Calu3 (cell line): ENCODE results near the gene PTPRE. TPM values are rescaled to one million over a fixed set of nuclear protein-coding genes. Genes with fewer than 3 reads are reported as not detected.

Experiments
- BruUV-seq: library from RNA; stranded (reverse); fragments of 400-500 nt; replicated peaks from 2 replicates; lab custom pipeline; 2021; lab: Mats Ljungman, UMichigan
- CTCF ChIA-PET: fragments of 300-600 bp; sonication (Branson Sonifier 250); formaldehyde crosslinking; loops from one replicate; lab custom pipeline; 2022; ENCODE audit warnings: antibody characterized with exemption; lab: Charles Lee
- DNase-seq: peaks from one replicate; pipeline ENCODE4 v3.0.0; 2022
- H3K27ac Mint-ChIP-seq: one replicate; pipeline ENCODE4 v1.8.0; 2022; ENCODE audit warnings: mixed read lengths; ENCODE audit not compliant: unreplicated experiment
- H3K27me3 Mint-ChIP-seq: one replicate; pipeline ENCODE4 v1.8.0; 2022; ENCODE audit warnings: mixed read lengths; ENCODE audit not compliant: unreplicated experiment
- H3K36me3 Mint-ChIP-seq: one replicate; pipeline ENCODE4 v1.8.0; 2022; ENCODE audit warnings: mild to moderate bottlenecking, moderate library complexity, mixed read lengths; ENCODE audit not compliant: insufficient read depth, unreplicated experiment
- H3K4me1 Mint-ChIP-seq: one replicate; pipeline ENCODE4 v1.8.0; 2022; ENCODE audit warnings: mild to moderate bottlenecking, low read depth, mixed read lengths; ENCODE audit not compliant: unreplicated experiment
- H3K4me3 Mint-ChIP-seq: one replicate; pipeline ENCODE4 v1.8.0; 2022; ENCODE audit warnings: mild to moderate bottlenecking, low read depth, moderate library complexity, mixed read lengths; ENCODE audit not compliant: unreplicated experiment
- H3K9me3 Mint-ChIP-seq: one replicate; pipeline ENCODE4 v1.8.0; 2022; ENCODE audit warnings: low read depth, mixed read lengths; ENCODE audit not compliant: unreplicated experiment
- intact Hi-C: fragments of 100-400 bp; cut with micrococcal nuclease; formaldehyde crosslinking; loops from one replicate; pipeline ENCODE4 v1.10.0; 2022; ENCODE audit not compliant: unreplicated experiment
- total RNA-seq: library from RNA; stranded (reverse); gene quantifications from 2 replicates; pipeline ENCODE4 v1.2.3, GENCODE V29; 2022
- TF ChIP-seq, protein P1 (sequence below): fragments of 200-600 bp; IDR thresholded peaks from one replicate; pipeline ENCODE4 v1.8.0; 2022; ENCODE audit warnings: antibody characterized with exemption; ENCODE audit not compliant: unreplicated experiment

Gene PTPRE
- total RNA-seq, 1 experiment from 2014 or later, result 7.6 TPM

DNA sequence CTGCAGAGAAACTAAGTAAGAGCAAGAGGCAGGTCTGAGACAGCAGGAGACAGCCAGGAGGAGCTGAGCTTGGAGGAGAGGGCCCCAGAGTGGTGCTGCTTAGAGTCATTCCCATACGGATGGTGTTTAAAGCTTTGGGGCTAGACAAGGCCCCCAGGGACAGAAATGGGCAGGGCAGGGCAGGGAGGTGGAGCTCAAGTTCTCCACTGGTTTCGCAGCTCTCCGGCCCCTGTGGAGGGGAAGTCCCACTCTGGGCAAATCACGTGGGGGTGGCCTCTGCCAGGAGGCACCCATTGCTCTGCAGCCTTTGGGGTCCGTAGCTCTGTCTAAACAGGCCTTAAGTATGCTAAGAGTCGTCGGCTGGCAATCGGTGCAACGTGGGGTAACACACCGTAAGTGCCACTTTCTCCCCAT, 1.0 kb upstream of the PTPRE start:
- H3K27me3 Mint-ChIP-seq, result no peaks in the 10 kb centered on the region
- BruUV-seq, result no TSS peak
- H3K4me1 Mint-ChIP-seq, result peaks cover 34% of the 10 kb centered on the region
- DNase-seq, result no peak
- H3K36me3 Mint-ChIP-seq, result peaks cover 12% of the 10 kb centered on the region
- TF ChIP-seq, protein P1, sequence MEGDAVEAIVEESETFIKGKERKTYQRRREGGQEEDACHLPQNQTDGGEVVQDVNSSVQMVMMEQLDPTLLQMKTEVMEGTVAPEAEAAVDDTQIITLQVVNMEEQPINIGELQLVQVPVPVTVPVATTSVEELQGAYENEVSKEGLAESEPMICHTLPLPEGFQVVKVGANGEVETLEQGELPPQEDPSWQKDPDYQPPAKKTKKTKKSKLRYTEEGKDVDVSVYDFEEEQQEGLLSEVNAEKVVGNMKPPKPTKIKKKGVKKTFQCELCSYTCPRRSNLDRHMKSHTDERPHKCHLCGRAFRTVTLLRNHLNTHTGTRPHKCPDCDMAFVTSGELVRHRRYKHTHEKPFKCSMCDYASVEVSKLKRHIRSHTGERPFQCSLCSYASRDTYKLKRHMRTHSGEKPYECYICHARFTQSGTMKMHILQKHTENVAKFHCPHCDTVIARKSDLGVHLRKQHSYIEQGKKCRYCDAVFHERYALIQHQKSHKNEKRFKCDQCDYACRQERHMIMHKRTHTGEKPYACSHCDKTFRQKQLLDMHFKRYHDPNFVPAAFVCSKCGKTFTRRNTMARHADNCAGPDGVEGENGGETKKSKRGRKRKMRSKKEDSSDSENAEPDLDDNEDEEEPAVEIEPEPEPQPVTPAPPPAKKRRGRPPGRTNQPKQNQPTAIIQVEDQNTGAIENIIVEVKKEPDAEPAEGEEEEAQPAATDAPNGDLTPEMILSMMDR, result no peak
- no peak overlapping the region for H3K4me3 Mint-ChIP-seq
- CTCF ChIA-PET, result interaction anchor here (3.9 kb wide), 1 partner anchor 104 kb away, joined by 30 read pairs; no protein-coding TSS in a partner anchor
- intact Hi-C loops, result loop anchor here (1.0 to 5.0 kb wide), 2 partner anchors 105 to 161 kb away; no protein-coding TSS in a partner anchor
- peaks cover 2% of the 10 kb centered on the region for H3K9me3 Mint-ChIP-seq
- H3K27ac Mint-ChIP-seq, result no peak overlapping the region

DNA sequence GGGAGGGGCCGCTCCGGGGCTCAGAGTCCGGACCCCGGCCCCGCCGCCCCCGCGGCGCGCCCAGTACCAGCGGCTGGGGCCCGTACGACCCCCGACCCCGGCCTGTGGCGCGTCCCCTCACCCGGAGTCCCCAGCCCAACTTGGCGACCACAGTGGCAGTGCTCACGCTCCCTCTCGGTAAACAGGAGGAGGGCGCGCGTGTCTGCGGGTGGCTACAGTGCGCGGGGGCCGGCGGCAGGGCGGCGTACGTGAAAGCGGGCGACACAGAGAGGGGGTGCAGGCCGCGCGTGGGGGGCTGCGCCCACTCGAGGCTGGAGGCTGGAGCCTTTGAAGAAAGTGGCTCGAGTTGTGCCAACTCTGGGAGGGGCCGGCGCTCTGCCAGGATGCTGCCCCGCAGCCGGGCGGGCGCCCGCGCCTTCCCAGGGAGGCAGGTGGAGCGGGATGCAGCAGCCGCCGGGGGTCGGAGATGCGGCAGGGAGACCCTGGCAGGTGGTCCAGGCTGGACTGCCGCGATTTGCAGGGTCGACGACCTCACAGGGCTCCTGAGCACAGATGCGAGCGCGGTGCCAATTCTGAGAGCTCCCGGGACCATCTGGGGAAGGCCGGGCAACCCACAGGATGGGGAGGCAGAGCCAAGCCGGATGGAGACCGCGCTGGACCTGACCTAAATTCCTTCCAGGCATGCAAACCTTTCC, 655 bp downstream of the PTPRE start:
- intact Hi-C loops, result loop anchor here (5.0 kb wide), 1 partner anchor 160 kb away; no protein-coding TSS in a partner anchor
- H3K4me3 Mint-ChIP-seq, result peak overlapping the region; percentile 53
- no TSS peak for BruUV-seq
- CTCF ChIA-PET, result interaction anchor here (0.6 to 3.9 kb wide), 5 partner anchors 45 to 771 kb away, joined by 3 to 30 read pairs (median 4); no protein-coding TSS in a partner anchor
- peaks cover 12% of the 10 kb centered on the region for H3K36me3 Mint-ChIP-seq
- H3K27me3 Mint-ChIP-seq, result no peaks in the 10 kb centered on the region
- H3K4me1 Mint-ChIP-seq, result peaks cover 34% of the 10 kb centered on the region
- peaks cover 2% of the 10 kb centered on the region for H3K9me3 Mint-ChIP-seq
- H3K27ac Mint-ChIP-seq, result no peak overlapping the region
- no peak for DNase-seq
- TF ChIP-seq, protein P1, result no peak

DNA sequence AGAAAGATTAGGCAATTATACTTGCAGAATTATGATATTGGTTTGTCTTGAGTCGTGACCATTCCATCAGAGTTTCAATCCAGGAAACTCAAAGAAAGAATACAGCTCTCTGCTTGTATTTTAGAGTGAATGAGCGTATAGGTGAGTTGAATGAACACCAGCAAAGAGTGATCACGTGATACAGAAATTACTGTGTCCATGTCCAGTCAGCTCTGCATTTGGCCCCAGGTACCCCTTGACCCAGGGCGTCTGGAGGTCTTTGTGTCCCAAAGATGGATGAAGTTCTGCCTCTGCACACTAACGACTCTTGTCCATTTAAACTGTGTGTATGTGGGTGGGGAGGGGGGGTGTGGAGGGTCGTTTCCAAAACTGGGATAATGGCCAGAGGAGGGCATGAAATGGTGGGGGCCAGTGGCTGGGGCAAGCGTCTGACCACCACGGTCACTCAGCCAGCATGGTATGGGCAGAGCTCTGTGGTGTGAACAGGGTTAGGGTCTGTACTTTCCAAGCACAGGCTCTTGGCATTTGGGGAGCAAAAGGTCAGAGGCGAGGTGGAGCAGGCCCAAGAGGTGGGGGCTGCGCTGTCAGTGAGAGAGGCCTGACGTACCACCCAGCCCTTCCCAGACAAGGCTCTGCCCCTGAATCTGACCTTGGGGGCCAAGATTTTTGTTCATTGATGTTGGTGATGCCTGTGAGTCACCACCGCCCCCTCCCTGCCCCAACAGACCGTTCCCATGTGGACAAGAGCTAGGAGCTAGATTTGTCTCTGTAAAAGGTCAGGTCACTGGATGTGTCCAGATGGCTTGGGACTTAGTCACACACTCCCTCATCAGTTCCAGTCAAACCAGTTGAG, 1.4 kb downstream of the PTPRE start:
- DNase-seq, result peak; percentile 42
- no peaks in the 10 kb centered on the region for H3K27me3 Mint-ChIP-seq
- H3K4me3 Mint-ChIP-seq, result peak overlapping the region; percentile 53
- H3K36me3 Mint-ChIP-seq, result peaks cover 12% of the 10 kb centered on the region
- H3K27ac Mint-ChIP-seq, result peak overlapping the region; percentile 47
- no TSS peak for BruUV-seq
- H3K9me3 Mint-ChIP-seq, result peaks cover 2% of the 10 kb centered on the region
- TF ChIP-seq, protein P1, result no peak
- H3K4me1 Mint-ChIP-seq, result peaks cover 34% of the 10 kb centered on the region
- intact Hi-C loops, result loop anchor here (5.0 kb wide), 1 partner anchor 159 kb away; no protein-coding TSS in a partner anchor
- CTCF ChIA-PET, result interaction anchor here (0.7 to 3.9 kb wide), 2 partner anchors 44 to 102 kb away, joined by 3 to 30 read pairs; no protein-coding TSS in a partner anchor

DNA sequence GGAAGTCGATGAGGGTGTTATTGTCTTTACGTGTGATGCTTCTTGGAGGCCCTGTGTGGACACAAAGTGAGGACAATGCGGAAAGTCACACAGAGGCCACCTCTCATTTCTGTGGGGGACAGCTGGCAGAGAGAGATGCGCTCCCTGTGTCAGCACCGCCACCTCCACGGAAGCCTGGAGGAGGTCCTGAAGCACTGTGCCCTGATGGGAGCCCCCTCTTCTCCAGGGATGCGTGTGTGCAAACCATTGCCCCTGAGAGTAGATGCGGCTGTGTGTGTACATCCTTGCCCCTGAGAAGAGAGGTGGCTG, 2.0 kb downstream of the PTPRE start:
- no peak for DNase-seq
- CTCF ChIA-PET, result interaction anchor here (3.9 kb wide), 1 partner anchor 101 kb away, joined by 30 read pairs; no protein-coding TSS in a partner anchor
- Mint-ChIP-seq H3K27me3 (no peaks in the 10 kb centered on the region), H3K27ac (peak overlapping the region; percentile 47), H3K9me3 (no peaks in the 10 kb centered on the region), H3K36me3 (peaks cover 12% of the 10 kb centered on the region), H3K4me1 (peaks cover 34% of the 10 kb centered on the region), H3K4me3 (peak overlapping the region; percentile 53)
- TF ChIP-seq, protein P1, result no peak
- intact Hi-C loops, result loop anchor here (5.0 kb wide), 1 partner anchor 158 kb away; no protein-coding TSS in a partner anchor
- no TSS peak for BruUV-seq
